ENCODE measurements around the gene USP27X. TPM values are rescaled to one million over a fixed set of nuclear protein-coding genes. Genes with fewer than 3 reads are reported as not detected.

The USP27X gene
- total RNA-seq, 1 experiment from 2014 or later: 4.2 TPM

- peaks cover 8% of the 10 kb centered on the region for H3K9me3 Mint-ChIP-seq (ENCODE audit: low read depth, unreplicated experiment)
- DNase-seq: no peak
- H3K4me1 Mint-ChIP-seq (ENCODE audit: low read depth, unreplicated experiment): no peaks in the 10 kb centered on the region
- no TSS peak for BruUV-seq (replicated peaks)
- H3K27me3 Mint-ChIP-seq (ENCODE audit: unreplicated experiment): peaks cover 16% of the 10 kb centered on the region
- H3K36me3 Mint-ChIP-seq (ENCODE audit: insufficient read depth, unreplicated experiment): no peaks in the 10 kb centered on the region
- H3K4me3 Mint-ChIP-seq (ENCODE audit: low read depth, unreplicated experiment): no peak overlapping the region
- intact Hi-C loops (cut with micrococcal nuclease; ENCODE audit: unreplicated experiment): no loop called here
- TF ChIP-seq, protein P1, sequence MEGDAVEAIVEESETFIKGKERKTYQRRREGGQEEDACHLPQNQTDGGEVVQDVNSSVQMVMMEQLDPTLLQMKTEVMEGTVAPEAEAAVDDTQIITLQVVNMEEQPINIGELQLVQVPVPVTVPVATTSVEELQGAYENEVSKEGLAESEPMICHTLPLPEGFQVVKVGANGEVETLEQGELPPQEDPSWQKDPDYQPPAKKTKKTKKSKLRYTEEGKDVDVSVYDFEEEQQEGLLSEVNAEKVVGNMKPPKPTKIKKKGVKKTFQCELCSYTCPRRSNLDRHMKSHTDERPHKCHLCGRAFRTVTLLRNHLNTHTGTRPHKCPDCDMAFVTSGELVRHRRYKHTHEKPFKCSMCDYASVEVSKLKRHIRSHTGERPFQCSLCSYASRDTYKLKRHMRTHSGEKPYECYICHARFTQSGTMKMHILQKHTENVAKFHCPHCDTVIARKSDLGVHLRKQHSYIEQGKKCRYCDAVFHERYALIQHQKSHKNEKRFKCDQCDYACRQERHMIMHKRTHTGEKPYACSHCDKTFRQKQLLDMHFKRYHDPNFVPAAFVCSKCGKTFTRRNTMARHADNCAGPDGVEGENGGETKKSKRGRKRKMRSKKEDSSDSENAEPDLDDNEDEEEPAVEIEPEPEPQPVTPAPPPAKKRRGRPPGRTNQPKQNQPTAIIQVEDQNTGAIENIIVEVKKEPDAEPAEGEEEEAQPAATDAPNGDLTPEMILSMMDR (IDR thresholded peaks at IDR 0.05; ENCODE audit: unreplicated experiment): no peak
- no peak overlapping the region for H3K27ac Mint-ChIP-seq (ENCODE audit: unreplicated experiment)
- CTCF ChIA-PET: interaction anchor here (0.6 to 1.2 kb wide), 2 partner anchors 24 to 212 kb away, joined by 3 read pairs; no protein-coding TSS in a partner anchor
Observed at GRCh38 chrX:49901048-49901447, 21.8 kb downstream of the USP27X start.

- BruUV-seq (replicated peaks): no TSS peak
- H3K36me3 Mint-ChIP-seq (ENCODE audit: insufficient read depth, unreplicated experiment): no peaks in the 10 kb centered on the region
- no peaks in the 10 kb centered on the region for H3K4me1 Mint-ChIP-seq (ENCODE audit: low read depth, unreplicated experiment)
- H3K4me3 Mint-ChIP-seq (ENCODE audit: low read depth, unreplicated experiment): no peak overlapping the region
- intact Hi-C loops (cut with micrococcal nuclease; ENCODE audit: unreplicated experiment): no loop called here
- no peak for DNase-seq
- peaks cover 21% of the 10 kb centered on the region for H3K27me3 Mint-ChIP-seq (ENCODE audit: unreplicated experiment)
- TF ChIP-seq, protein P1 (IDR thresholded peaks at IDR 0.05; ENCODE audit: unreplicated experiment): no peak
- CTCF ChIA-PET: no interaction called here
- no peak overlapping the region for H3K27ac Mint-ChIP-seq (ENCODE audit: unreplicated experiment)
- no peaks in the 10 kb centered on the region for H3K9me3 Mint-ChIP-seq (ENCODE audit: low read depth, unreplicated experiment)
Observed at GRCh38 chrX:49910344-49910743, 31.1 kb downstream of the USP27X start.

DNA sequence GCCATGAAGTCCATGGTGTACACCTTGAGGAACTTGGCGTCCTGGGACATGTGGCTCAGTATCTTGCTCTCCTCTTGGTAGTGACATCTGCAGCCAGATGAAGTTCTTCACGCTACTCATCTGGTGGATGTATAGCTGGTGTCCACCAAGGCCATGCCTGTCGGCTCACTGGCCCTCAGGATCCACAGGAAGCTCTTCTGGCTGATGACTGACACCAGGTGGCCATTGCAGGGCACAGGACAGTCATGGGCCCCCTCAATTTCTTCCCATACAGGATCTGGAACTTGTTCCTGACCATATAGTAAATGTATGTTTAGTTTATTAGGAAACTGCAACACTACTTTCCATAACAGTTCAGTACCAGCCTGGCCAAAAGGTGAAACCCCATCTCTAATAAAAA, 32.8 kb downstream of the USP27X start:
- Mint-ChIP-seq H3K9me3 (ENCODE audit: low read depth, unreplicated experiment) (no peaks in the 10 kb centered on the region), H3K27ac (ENCODE audit: unreplicated experiment) (no peak overlapping the region), H3K4me3 (ENCODE audit: low read depth, unreplicated experiment) (no peak overlapping the region), H3K36me3 (ENCODE audit: insufficient read depth, unreplicated experiment) (no peaks in the 10 kb centered on the region), H3K4me1 (ENCODE audit: low read depth, unreplicated experiment) (no peaks in the 10 kb centered on the region), H3K27me3 (ENCODE audit: unreplicated experiment) (peaks cover 21% of the 10 kb centered on the region)
- DNase-seq: no peak
- TF ChIP-seq, protein P1 (IDR thresholded peaks at IDR 0.05; ENCODE audit: unreplicated experiment): no peak
- CTCF ChIA-PET: interaction anchor here (1.7 kb wide), 1 partner anchor 28 kb away, joined by 7 read pairs; no protein-coding TSS in a partner anchor
- intact Hi-C loops (cut with micrococcal nuclease; ENCODE audit: unreplicated experiment): no loop called here
- BruUV-seq (replicated peaks): no TSS peak

- CTCF ChIA-PET: interaction anchor here (1.7 kb wide), 1 partner anchor 28 kb away, joined by 7 read pairs; no protein-coding TSS in a partner anchor
- TF ChIP-seq, protein P1 (IDR thresholded peaks at IDR 0.05; ENCODE audit: unreplicated experiment): no peak
- DNase-seq: no peak
- Mint-ChIP-seq H3K4me1 (ENCODE audit: low read depth, unreplicated experiment) (no peaks in the 10 kb centered on the region), H3K36me3 (ENCODE audit: insufficient read depth, unreplicated experiment) (no peaks in the 10 kb centered on the region), H3K27me3 (ENCODE audit: unreplicated experiment) (peaks cover 21% of the 10 kb centered on the region), H3K27ac (ENCODE audit: unreplicated experiment) (no peak overlapping the region), H3K4me3 (ENCODE audit: low read depth, unreplicated experiment) (no peak overlapping the region), H3K9me3 (ENCODE audit: low read depth, unreplicated experiment) (no peaks in the 10 kb centered on the region)
- intact Hi-C loops (cut with micrococcal nuclease; ENCODE audit: unreplicated experiment): no loop called here
- BruUV-seq (replicated peaks): no TSS peak
Observed at GRCh38 chrX:49912861-49913260, 33.6 kb downstream of the USP27X start.
